Lung (tissue), 12 donors: ENCODE measurements around the gene PSMA8. TPM values are rescaled to one million over a fixed set of nuclear protein-coding genes. Genes with fewer than 3 reads are reported as not detected.
"Not testable (repeated sequence)": the region's sequence is repeated elsewhere in the genome, so short reads cannot be mapped to it uniquely, and the experiment has no call there.

ENCODE experiments used
- ATAC-seq: fragments of 200-7000 bp; cut with Tn5 transposase; one replicate; pipeline ENCODE4 v1.9.1; 2020; ENCODE audit warnings: moderate number of reproducible peaks; ENCODE audit not compliant: insufficient read depth, low FRiP score
- DNase-seq, 3 donors: peaks; one replicate each; pipeline ENCODE4 v3.0.0-alpha.2; 2013 to 2017
- H3K27ac ChIP-seq, 2 donors: one replicate each; pipeline ENCODE4 v1.5.1; 2013; ENCODE audit warnings: mild to moderate bottlenecking in 2 of 2, moderate library complexity in 2 of 2, control low read depth in 1 of 2, inconsistent platforms in 1 of 2, low read depth in 1 of 2, low read length in 1 of 2
- H3K27me3 ChIP-seq, 3 donors: one replicate each; pipeline ENCODE4 v1.5.1; 2013; ENCODE audit warnings: low read length in 2 of 3; ENCODE audit not compliant: control insufficient read depth in 3 of 3, insufficient read depth in 3 of 3
- H3K36me3 ChIP-seq, 4 donors: one replicate each; pipeline ENCODE4 v1.5.1; 2013; ENCODE audit warnings: low read length in 4 of 4, mild to moderate bottlenecking in 1 of 4, moderate library complexity in 1 of 4; ENCODE audit not compliant: control insufficient read depth in 4 of 4, insufficient read depth in 4 of 4
- H3K4me1 ChIP-seq, 5 donors: one replicate each; pipeline ENCODE4 v1.5.1; 2013; ENCODE audit warnings: low read length in 5 of 5, mild to moderate bottlenecking in 2 of 5, moderate library complexity in 1 of 5; ENCODE audit not compliant: control insufficient read depth in 5 of 5, insufficient read depth in 5 of 5
- H3K4me3 ChIP-seq: one replicate; pipeline ENCODE4 v1.5.1; 2013; ENCODE audit warnings: mild to moderate bottlenecking, control low read depth, moderate library complexity
- H3K9ac ChIP-seq, 2 donors: one replicate each; pipeline ENCODE4 v1.5.1; 2013; ENCODE audit warnings: low read length in 2 of 2, control low read depth in 1 of 2; ENCODE audit not compliant: insufficient read depth in 1 of 2
- H3K9me3 ChIP-seq, 4 donors: one replicate each; pipeline ENCODE4 v1.5.1; 2013; ENCODE audit warnings: low read length in 3 of 4, mild to moderate bottlenecking in 1 of 4, moderate library complexity in 1 of 4; ENCODE audit not compliant: control insufficient read depth in 4 of 4, insufficient read depth in 3 of 4
- CTCF ChIP-seq: IDR thresholded peaks from 2 replicates; pipeline ENCODE4 v1.5.1; 2012; ENCODE audit warnings: mild to moderate bottlenecking; ENCODE audit errors: control extremely low read depth, extremely low read depth
- WGBS, 2 donors: extraction: QIAGEN DNeasy Blood & Tissue Kit; methylation state at CpG; one replicate each; pipeline ENCODE4 v1.1.7; 2013; 5-methylcytosine and 5-hydroxymethylcytosine counted together
- polyA plus RNA-seq, 2 donors: library from polyadenylated mRNA; stranded (reverse); fragments of 200-250 nt; gene quantifications; one replicate each; pipeline ENCODE4 v1.2.1, GENCODE V29; 2013
- total RNA-seq, 2 donors: library from RNA; depleted of rRNA in 1 of 2; stranded (reverse); fragments of >200 nt in 1 of 2; gene quantifications; one replicate each; pipeline ENCODE4 v1.2.1, GENCODE V29; 2014 to 2021
- donor health status: control.
- donor health status: control.
- donor health status: Bipolar disorder and iron deficiency.
- donor health status: healthy.
- donor health status: DM: yes; HTN: yes; CAD: no.

PSMA8 gene
- total and polyA plus RNA-seq, 4 donors = 0.07 TPM; not detected in 3

- Histone ChIP-seq H3K9ac (no peak overlapping the region), H3K4me1 (no peaks in the 10 kb centered on the region), H3K9me3 (no peaks in the 10 kb centered on the region), H3K27ac (no peak overlapping the region), H3K4me3 (no peak overlapping the region), H3K27me3 (no peaks in the 10 kb centered on the region), H3K36me3 (no peaks in the 10 kb centered on the region)
- 90 to 96% methylated on average over 3 of the region's 3 CpGs for WGBS, 2 donors
- no peak for TF ChIP-seq CTCF
- ATAC-seq = no peak
- no peak for DNase-seq
Observed at GRCh38 chr18:26196605-26197004, 62.9 kb downstream of the PSMA8 start.

- not testable (repeated sequence) for H3K4me3 ChIP-seq, H3K36me3 ChIP-seq, H3K4me1 ChIP-seq, H3K9me3 ChIP-seq, DNase-seq, H3K27me3 ChIP-seq, H3K27ac ChIP-seq, H3K9ac ChIP-seq, ATAC-seq
- WGBS, 2 donors = 81 to 90% methylated on average over 8 of the region's 9 CpGs
Observed at GRCh38 chr18:26202001-26202400, 68.3 kb downstream of the PSMA8 start.

- Histone ChIP-seq H3K9me3 (no peaks in the 10 kb centered on the region), H3K4me3 (no peak overlapping the region), H3K27ac (no peak overlapping the region), H3K4me1 (peaks cover 0 to 6% (median 0%) of the 10 kb centered on the region in 5 donors), H3K9ac (no peak overlapping the region), H3K36me3 (no peaks in the 10 kb centered on the region), H3K27me3 (peaks cover 0 to 3% (median 0%) of the 10 kb centered on the region in 3 donors)
- TF ChIP-seq CTCF = no peak
- WGBS, 2 donors = 91 to 92% methylated on average over 1 of the region's 1 CpG
- ATAC-seq = no peak
- no peak for DNase-seq
Observed at GRCh38 chr18:26205318-26205717, 71.6 kb downstream of the PSMA8 start.

GRCh38 chr18:26206488-26206887, 72.8 kb downstream of the PSMA8 start:
- H3K9me3 ChIP-seq = no peaks in the 10 kb centered on the region
- WGBS, 2 donors = 93 to 94% methylated on average over 2 of the region's 2 CpGs
- no peak overlapping the region for H3K9ac ChIP-seq
- no peaks in the 10 kb centered on the region for H3K36me3 ChIP-seq
- TF ChIP-seq CTCF = no peak
- DNase-seq = no peak
- H3K4me1 ChIP-seq = peaks cover 0 to 6% (median 0%) of the 10 kb centered on the region in 5 donors
- peaks cover 0 to 3% (median 0%) of the 10 kb centered on the region in 3 donors for H3K27me3 ChIP-seq
- H3K27ac ChIP-seq = no peak overlapping the region
- H3K4me3 ChIP-seq = no peak overlapping the region
- ATAC-seq = no peak
